ENCODE data around the gene MPI. TPM values are rescaled to one million over a fixed set of nuclear protein-coding genes. Genes with fewer than 3 reads are reported as not detected.
"Not testable (repeated sequence)": the region's sequence is repeated elsewhere in the genome, so short reads cannot be mapped to it uniquely, and the experiment has no call there.

MPI gene
- total and polyA plus RNA-seq, 8 donors, result 27.8 to 69.8 (median 60.8) TPM

GRCh38 chr15:74884428-74885223 is 5.2 kb upstream of the MPI start:
- intact Hi-C loops (cut with DNase I), result no loop called here
- Histone ChIP-seq H3K4me1 (peaks cover 0 to 21% of the 10 kb centered on the region in 2 donors), H3K9me3 (peaks cover 0 to 3% of the 10 kb centered on the region in 2 donors), H3K27me3 (no peaks in the 10 kb centered on the region), H3K27ac (no peak overlapping the region), H3K36me3 (no peaks in the 10 kb centered on the region), H3K4me3 (no peak overlapping the region)
- DNase-seq (no peak), ATAC-seq (no peak)
- no peak for TF ChIP-seq CTCF (IDR thresholded peaks at IDR 0.05)

- Histone ChIP-seq H3K27me3 (no peaks in the 10 kb centered on the region), H3K9me3 (peaks cover 0 to 3% of the 10 kb centered on the region in 2 donors), H3K4me3 (no peak overlapping the region), H3K27ac (no peak overlapping the region), H3K36me3 (no peaks in the 10 kb centered on the region), H3K4me1 (peaks cover 0 to 24% of the 10 kb centered on the region in 2 donors)
- ATAC-seq, result no peak
- no peak for TF ChIP-seq CTCF (IDR thresholded peaks at IDR 0.05)
- intact Hi-C loops (cut with DNase I), result no loop called here
- DNase-seq, result no peak
Observed at GRCh38 chr15:74885461-74885860, 4.4 kb upstream of the MPI start.

- H3K4me3 ChIP-seq; H3K27me3 ChIP-seq; ATAC-seq; H3K27ac ChIP-seq; H3K9me3 ChIP-seq; DNase-seq; H3K36me3 ChIP-seq; intact Hi-C loops (cut with DNase I): not testable (repeated sequence)
- H3K4me1 ChIP-seq, result peaks cover 0 to 29% of the 10 kb centered on the region in 2 donors
Observed at GRCh38 chr15:74887537-74888193, 2.2 kb upstream of the MPI start.

GRCh38 chr15:74888716-74889115 is 1.1 kb upstream of the MPI start:
- ATAC-seq, result no peak
- peaks cover 0 to 29% of the 10 kb centered on the region in 2 donors for H3K4me1 ChIP-seq
- no peak overlapping the region for H3K4me3 ChIP-seq
- DNase-seq, result no peak
- intact Hi-C loops (cut with DNase I), result no loop called here
- H3K36me3 ChIP-seq, result peaks cover 0 to 10% of the 10 kb centered on the region in 2 donors
- H3K27me3 ChIP-seq, result no peaks in the 10 kb centered on the region
- TF ChIP-seq CTCF (IDR thresholded peaks at IDR 0.05), result no peak
- no peaks in the 10 kb centered on the region for H3K9me3 ChIP-seq
- H3K27ac ChIP-seq, result no peak overlapping the region

GRCh38 chr15:74889390-74889882 is 406 bp upstream of the MPI start:
- Histone ChIP-seq H3K4me1 (peaks cover 0 to 24% of the 10 kb centered on the region in 2 donors), H3K27me3 (no peaks in the 10 kb centered on the region), H3K9me3 (no peaks in the 10 kb centered on the region), H3K27ac (peak overlapping the region in 1 of 2 donors; percentile 76), H3K4me3 (peak overlapping the region; percentile 68 to 77), H3K36me3 (peaks cover 0 to 10% of the 10 kb centered on the region in 2 donors)
- peak in 3 of 4 donors; percentile 41 to 83 (median 55) for DNase-seq
- TF ChIP-seq CTCF (IDR thresholded peaks at IDR 0.05), result no peak
- ATAC-seq, result peak; percentile 62
- intact Hi-C loops (cut with DNase I), result no loop called here
